Measurements from ENCODE around the gene DIAPH3. TPM values are rescaled to one million over a fixed set of nuclear protein-coding genes. Genes with fewer than 3 reads are reported as not detected.

The DIAPH3 gene
- total RNA-seq, 2 donors from 2014 or later: 0.83 to 2.6 TPM

- intact Hi-C loops (cut with DNase I): no loop called here
These were observed 262.5 kb downstream of the DIAPH3 start for GRCh38 chr13:59901191-59901590.

GRCh38 chr13:59898066-59898465 is 265.7 kb downstream of the DIAPH3 start:
- DNase-seq (ENCODE audit: low spot score): no peak
- intact Hi-C loops (cut with DNase I): no loop called here

More at GRCh38 chr13:59901191-59901590, 262.5 kb downstream of the DIAPH3 start:
- DNase-seq (ENCODE audit: low spot score): no peak

- DNase-seq (ENCODE audit: low spot score): no peak
- intact Hi-C loops (cut with DNase I): no loop called here
These were observed 270.5 kb downstream of the DIAPH3 start for GRCh38 chr13:59893266-59893665.

GRCh38 chr13:59891053-59891452 is 272.7 kb downstream of the DIAPH3 start:
- DNase-seq (ENCODE audit: low spot score): no peak
- intact Hi-C loops (cut with DNase I): no loop called here

- DNase-seq (ENCODE audit: low spot score): no peak
- intact Hi-C loops (cut with DNase I): no loop called here
These were observed 273.7 kb downstream of the DIAPH3 start for GRCh38 chr13:59890054-59890453.

- no peak for DNase-seq (ENCODE audit: low spot score)
- intact Hi-C loops (cut with DNase I): no loop called here
These were observed 275.3 kb downstream of the DIAPH3 start for GRCh38 chr13:59888408-59888807.

GRCh38 chr13:59885076-59885475 is 278.7 kb downstream of the DIAPH3 start:
- DNase-seq (ENCODE audit: low spot score): no peak
- intact Hi-C loops (cut with DNase I): no loop called here

GRCh38 chr13:59883885-59884284 is 279.8 kb downstream of the DIAPH3 start:
- intact Hi-C loops (cut with DNase I): no loop called here
- no peak for DNase-seq (ENCODE audit: low spot score)

- intact Hi-C loops (cut with DNase I): no loop called here
- no peak for DNase-seq (ENCODE audit: low spot score)
These were observed 283.3 kb downstream of the DIAPH3 start for GRCh38 chr13:59880468-59880867.

- no peak for DNase-seq (ENCODE audit: low spot score)
- intact Hi-C loops (cut with DNase I): no loop called here
These were observed 284.4 kb downstream of the DIAPH3 start for GRCh38 chr13:59879281-59879680.

GRCh38 chr13:59877933-59878332 is 285.8 kb downstream of the DIAPH3 start:
- DNase-seq (ENCODE audit: low spot score): no peak
- intact Hi-C loops (cut with DNase I): no loop called here

GRCh38 chr13:59874973-59875372 is 288.8 kb downstream of the DIAPH3 start:
- no peak for DNase-seq (ENCODE audit: low spot score)
- intact Hi-C loops (cut with DNase I): no loop called here

- intact Hi-C loops (cut with DNase I): no loop called here
- no peak for DNase-seq (ENCODE audit: low spot score)
These were observed 289.9 kb downstream of the DIAPH3 start for GRCh38 chr13:59873856-59874255.

GRCh38 chr13:59873309-59873708 is 290.4 kb downstream of the DIAPH3 start:
- intact Hi-C loops (cut with DNase I): no loop called here
- no peak for DNase-seq (ENCODE audit: low spot score)

- intact Hi-C loops (cut with DNase I): no loop called here
- DNase-seq (ENCODE audit: low spot score): no peak
These were observed 295.9 kb downstream of the DIAPH3 start for GRCh38 chr13:59867867-59868266.

GRCh38 chr13:59865398-59865797 is 298.3 kb downstream of the DIAPH3 start:
- DNase-seq (ENCODE audit: low spot score): no peak
- intact Hi-C loops (cut with DNase I): no loop called here

GRCh38 chr13:59863621-59864020 is 300.1 kb downstream of the DIAPH3 start:
- DNase-seq (ENCODE audit: low spot score): no peak
- intact Hi-C loops (cut with DNase I): no loop called here

GRCh38 chr13:59861676-59862075 is 302.1 kb downstream of the DIAPH3 start:
- DNase-seq (ENCODE audit: low spot score): no peak
- intact Hi-C loops (cut with DNase I): no loop called here

- intact Hi-C loops (cut with DNase I): no loop called here
These were observed 307.4 kb downstream of the DIAPH3 start for GRCh38 chr13:59856281-59856810.

GRCh38 chr13:59846845-59847620 is 316.7 kb downstream of the DIAPH3 start:
- intact Hi-C loops (cut with DNase I): no loop called here
- DNase-seq (ENCODE audit: low spot score): no peak

More at GRCh38 chr13:59856281-59856810, 307.4 kb downstream of the DIAPH3 start:
- no peak for DNase-seq (ENCODE audit: low spot score)

- intact Hi-C loops (cut with DNase I): no loop called here
- no peak for DNase-seq (ENCODE audit: low spot score)
These were observed 320.7 kb downstream of the DIAPH3 start for GRCh38 chr13:59843040-59843439.
